Endodermal cell (in vitro differentiated cells): ENCODE measurements around the gene SIMC1. TPM values are rescaled to one million over a fixed set of nuclear protein-coding genes. Genes with fewer than 3 reads are reported as not detected.

Source experiments
- DNase-seq: peaks from one replicate; pipeline ENCODE4 v3.0.0-alpha.2; 2017
- H3K27ac ChIP-seq: 2 replicates; pipeline ENCODE4 v1.5.1; 2013; ENCODE audit warnings: mild to moderate bottlenecking, low read depth, low read length, moderate library complexity
- H3K27me3 ChIP-seq: 2 replicates; pipeline ENCODE4 v1.6.1; 2013; ENCODE audit warnings: mild to moderate bottlenecking, low read length, moderate library complexity; ENCODE audit not compliant: insufficient read depth, control insufficient read depth, poor library complexity, severe bottlenecking
- H3K36me3 ChIP-seq: 2 replicates; pipeline ENCODE4 v1.7.0; 2013; ENCODE audit warnings: mild to moderate bottlenecking, low read length, moderate library complexity; ENCODE audit not compliant: control insufficient read depth, insufficient read depth
- H3K4me1 ChIP-seq: one replicate; pipeline ENCODE4 v1.7.0; 2013; ENCODE audit warnings: low read length; ENCODE audit not compliant: control insufficient read depth, insufficient read depth
- H3K4me3 ChIP-seq: 2 replicates; pipeline ENCODE4 v1.5.1; 2013; ENCODE audit warnings: mild to moderate bottlenecking, low read length, moderate library complexity
- H3K9ac ChIP-seq: 2 replicates; pipeline ENCODE4 v1.6.1; 2013; ENCODE audit warnings: mild to moderate bottlenecking, low read length, moderate library complexity; ENCODE audit not compliant: poor library complexity, severe bottlenecking; ENCODE audit errors: extremely low read depth
- H3K9me3 ChIP-seq: 2 replicates; pipeline ENCODE4 v1.6.1; 2013; ENCODE audit warnings: mild to moderate bottlenecking, low read length, moderate library complexity; ENCODE audit not compliant: control insufficient read depth
- H3K27ac Mint-ChIP-seq: 2 replicates; pipeline ENCODE4 v1.8.0; 2020; ENCODE audit warnings: mixed read lengths
- H3K27me3 Mint-ChIP-seq: 2 replicates; pipeline ENCODE4 v1.8.0; 2021; ENCODE audit warnings: mild to moderate bottlenecking, mixed read lengths; ENCODE audit not compliant: insufficient read depth
- H3K36me3 Mint-ChIP-seq: 2 replicates; pipeline ENCODE4 v1.8.0; 2020; ENCODE audit warnings: low read depth, mixed read lengths
- H3K4me1 Mint-ChIP-seq: 2 replicates; pipeline ENCODE4 v1.8.0; 2020; ENCODE audit warnings: mixed read lengths
- H3K4me3 Mint-ChIP-seq: 2 replicates; pipeline ENCODE4 v1.8.0; 2020; ENCODE audit warnings: mild to moderate bottlenecking, moderate library complexity, mixed read lengths
- H3K9me3 Mint-ChIP-seq: 2 replicates; pipeline ENCODE4 v1.8.0; 2020; ENCODE audit warnings: mild to moderate bottlenecking, mixed read lengths
- WGBS, 2 experiments: methylation state at CpG; one replicate each; pipeline versions ENCODE4 v1.1.5 to v1.1.7; 2013; ENCODE audit warnings: missing lambda C conversion rate in 2 of 2, mixed read lengths in 1 of 2; ENCODE audit not compliant: insufficient coverage in 1 of 2, insufficient read length in 1 of 2; 5-methylcytosine and 5-hydroxymethylcytosine counted together
- total RNA-seq, 2 donors: library from RNA; stranded (reverse); fragmentation: NEBNext Ultra II Directional in 1 of 2; extraction: Animal tissue kit (Norgen Biotek cat#: 25700) in 1 of 2; gene quantifications; 2 replicates in 1 of 2; 3 replicates in 1 of 2; pipeline ENCODE4 v1.2.1, GENCODE V29; 2021
- TF ChIP-seq, protein P1 (sequence below): fragments of 200-600 bp; sonication (generic); conservative IDR thresholded peaks from 2 replicates; pipeline ENCODE4 v1.5.0; 2021; ENCODE audit warnings: antibody characterized with exemption, mild to moderate bottlenecking

Gene SIMC1
- total RNA-seq, 2 donors from 2014 or later = 23.5 to 35.8 TPM

DNA sequence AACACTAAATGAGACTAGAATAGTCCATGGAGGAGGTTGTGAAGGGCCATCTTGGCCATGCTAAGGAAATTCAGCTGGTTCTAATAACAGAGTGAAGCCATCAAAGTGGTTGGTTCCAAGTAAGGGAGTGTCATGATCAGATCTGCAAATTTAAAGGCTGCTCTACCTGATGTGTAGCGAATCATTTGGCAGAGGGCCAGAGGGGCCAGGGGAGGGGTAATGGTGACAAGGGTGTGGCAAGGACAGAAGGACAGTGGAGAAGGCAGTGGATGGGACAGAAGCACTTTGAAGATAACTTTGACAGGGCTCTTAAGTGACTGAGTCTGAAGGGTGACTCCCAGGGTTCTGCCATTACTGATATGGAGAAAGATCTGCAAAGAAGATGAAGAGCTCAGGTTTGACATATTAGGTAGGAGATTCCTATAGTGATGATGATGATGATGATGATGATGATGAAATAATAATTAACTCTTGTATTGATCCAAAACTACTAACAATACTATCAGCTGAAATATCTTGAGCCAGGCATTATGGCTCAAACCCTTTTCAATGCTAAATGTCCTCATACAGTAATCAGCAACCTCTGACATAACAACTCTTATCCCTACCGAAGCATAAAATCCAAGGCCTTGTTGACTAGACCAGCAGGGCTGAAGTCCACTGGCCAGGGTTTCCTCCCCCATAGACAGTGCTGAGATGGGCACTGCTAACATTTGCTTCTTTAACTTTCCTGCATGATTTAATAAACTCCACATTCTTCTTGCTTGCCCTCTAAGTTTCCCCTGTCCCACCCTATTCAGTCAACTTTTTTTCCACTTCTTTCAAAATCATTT lies 103.3 kb downstream of the SIMC1 start:
- Mint-ChIP-seq H3K36me3 (peaks cover 60% of the 10 kb centered on the region), H3K9me3 (no peaks in the 10 kb centered on the region), H3K4me1 (no peaks in the 10 kb centered on the region), H3K4me3 (no peak overlapping the region), H3K27ac (no peak overlapping the region), H3K27me3 (no peaks in the 10 kb centered on the region)
- Histone ChIP-seq H3K4me3 (no peak overlapping the region), H3K9ac (no peak overlapping the region), H3K27ac (no peak overlapping the region), H3K27me3 (no peaks in the 10 kb centered on the region), H3K36me3 (peaks cover 70% of the 10 kb centered on the region), H3K9me3 (no peaks in the 10 kb centered on the region), H3K4me1 (no peaks in the 10 kb centered on the region)
- no peak for DNase-seq
- WGBS, 2 experiments = 94 to 97% methylated on average over 2 of the region's 2 CpGs
- TF ChIP-seq, protein P1, sequence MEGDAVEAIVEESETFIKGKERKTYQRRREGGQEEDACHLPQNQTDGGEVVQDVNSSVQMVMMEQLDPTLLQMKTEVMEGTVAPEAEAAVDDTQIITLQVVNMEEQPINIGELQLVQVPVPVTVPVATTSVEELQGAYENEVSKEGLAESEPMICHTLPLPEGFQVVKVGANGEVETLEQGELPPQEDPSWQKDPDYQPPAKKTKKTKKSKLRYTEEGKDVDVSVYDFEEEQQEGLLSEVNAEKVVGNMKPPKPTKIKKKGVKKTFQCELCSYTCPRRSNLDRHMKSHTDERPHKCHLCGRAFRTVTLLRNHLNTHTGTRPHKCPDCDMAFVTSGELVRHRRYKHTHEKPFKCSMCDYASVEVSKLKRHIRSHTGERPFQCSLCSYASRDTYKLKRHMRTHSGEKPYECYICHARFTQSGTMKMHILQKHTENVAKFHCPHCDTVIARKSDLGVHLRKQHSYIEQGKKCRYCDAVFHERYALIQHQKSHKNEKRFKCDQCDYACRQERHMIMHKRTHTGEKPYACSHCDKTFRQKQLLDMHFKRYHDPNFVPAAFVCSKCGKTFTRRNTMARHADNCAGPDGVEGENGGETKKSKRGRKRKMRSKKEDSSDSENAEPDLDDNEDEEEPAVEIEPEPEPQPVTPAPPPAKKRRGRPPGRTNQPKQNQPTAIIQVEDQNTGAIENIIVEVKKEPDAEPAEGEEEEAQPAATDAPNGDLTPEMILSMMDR = no peak

DNA sequence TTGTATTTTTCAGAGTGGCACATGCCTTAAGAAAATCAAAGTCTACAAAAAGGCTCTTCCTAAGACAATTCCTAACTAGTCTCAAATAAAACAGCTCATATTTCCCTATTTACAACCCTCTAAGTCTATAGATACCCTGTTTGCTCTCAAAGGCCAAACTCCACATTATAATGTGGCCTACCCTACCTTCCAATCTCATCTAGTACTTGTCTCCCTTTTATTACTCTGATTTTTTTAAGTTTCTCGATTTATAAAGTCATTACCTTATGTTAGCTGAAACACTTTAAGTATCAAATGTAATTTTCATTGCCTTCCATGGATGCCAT lies 103.9 kb downstream of the SIMC1 start:
- no peak overlapping the region for H3K9ac ChIP-seq
- no peaks in the 10 kb centered on the region for H3K4me1 Mint-ChIP-seq
- no peak overlapping the region for H3K27ac ChIP-seq
- 88% methylated on average over 1 of the region's 1 CpG; no CpG with 5 or more reads in 1 of the 2 experiments for WGBS, 2 experiments
- DNase-seq = no peak
- H3K4me3 Mint-ChIP-seq = no peak overlapping the region
- H3K4me1 ChIP-seq = no peaks in the 10 kb centered on the region
- H3K9me3 ChIP-seq = no peaks in the 10 kb centered on the region
- H3K36me3 Mint-ChIP-seq = peaks cover 59% of the 10 kb centered on the region
- TF ChIP-seq, protein P1 = no peak
- no peaks in the 10 kb centered on the region for H3K27me3 Mint-ChIP-seq
- no peaks in the 10 kb centered on the region for H3K9me3 Mint-ChIP-seq
- H3K36me3 ChIP-seq = peaks cover 70% of the 10 kb centered on the region
- H3K4me3 ChIP-seq = no peak overlapping the region
- H3K27ac Mint-ChIP-seq = no peak overlapping the region
- no peaks in the 10 kb centered on the region for H3K27me3 ChIP-seq

DNA sequence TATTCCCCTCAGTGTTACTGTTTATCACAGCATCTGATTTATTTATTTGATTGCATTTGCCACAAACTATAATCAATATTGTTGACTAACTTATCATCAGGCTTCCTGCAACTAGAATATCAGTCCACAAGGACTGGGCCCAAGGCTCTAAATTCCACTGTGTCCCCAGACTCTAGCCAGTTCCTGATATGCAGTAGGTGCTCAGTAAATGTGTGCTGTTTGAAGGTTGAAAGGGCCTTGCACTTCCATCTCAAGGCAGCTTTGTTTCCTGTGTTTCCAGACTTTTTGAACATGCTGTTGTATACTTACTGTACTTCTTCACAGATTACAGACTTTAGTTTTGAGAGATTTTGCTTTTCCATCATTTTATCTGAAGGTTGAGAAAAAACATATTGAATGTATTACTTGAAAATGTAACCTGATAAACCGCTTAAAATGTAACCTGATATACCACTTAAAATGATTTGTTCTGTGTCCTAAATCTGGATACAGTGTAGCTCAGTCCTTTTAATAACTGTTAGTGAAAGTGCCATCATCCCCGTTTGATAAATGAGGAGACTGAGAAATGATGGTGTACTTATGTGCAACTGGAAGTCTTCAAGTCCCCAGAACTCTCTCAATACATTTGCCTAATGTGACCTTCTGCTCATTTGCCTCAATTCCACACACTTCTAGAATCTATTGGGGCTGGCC lies 104.7 kb downstream of the SIMC1 start:
- Histone ChIP-seq H3K27ac (no peak overlapping the region), H3K4me3 (no peak overlapping the region), H3K9ac (no peak overlapping the region), H3K4me1 (no peaks in the 10 kb centered on the region), H3K36me3 (peaks cover 70% of the 10 kb centered on the region), H3K27me3 (no peaks in the 10 kb centered on the region), H3K9me3 (no peaks in the 10 kb centered on the region)
- H3K9me3 Mint-ChIP-seq = no peaks in the 10 kb centered on the region
- TF ChIP-seq, protein P1 = no peak
- H3K27ac Mint-ChIP-seq = no peak overlapping the region
- H3K27me3 Mint-ChIP-seq = no peaks in the 10 kb centered on the region
- DNase-seq = no peak
- H3K36me3 Mint-ChIP-seq = peaks cover 61% of the 10 kb centered on the region
- H3K4me3 Mint-ChIP-seq = no peak overlapping the region
- WGBS, 2 experiments = 77 to 90% methylated on average over 2 of the region's 2 CpGs
- H3K4me1 Mint-ChIP-seq = no peaks in the 10 kb centered on the region
